ENCODE measurements around the gene KDM4B. TPM values are rescaled to one million over a fixed set of nuclear protein-coding genes. Genes with fewer than 3 reads are reported as not detected.

KDM4B gene
- total RNA-seq, 1 donor from 2014 or later = 38.9 TPM

GRCh38 chr19:5124111-5124855 lies 155.4 kb downstream of the KDM4B start:
- Mint-ChIP-seq H3K36me3 (ENCODE audit: low read depth) (peaks cover 6% of the 10 kb centered on the region), H3K9me3 (no peaks in the 10 kb centered on the region), H3K27ac (no peak overlapping the region), H3K4me3 (no peak overlapping the region), H3K27me3 (ENCODE audit: insufficient read depth) (no peaks in the 10 kb centered on the region), H3K4me1 (ENCODE audit: low read depth) (peaks cover 5% of the 10 kb centered on the region)
- intact Hi-C loops (cut with micrococcal nuclease) = no loop called here
- no peak for DNase-seq (ENCODE audit: low spot score)

GRCh38 chr19:5125376-5125775 lies 156.5 kb downstream of the KDM4B start:
- H3K36me3 Mint-ChIP-seq (ENCODE audit: low read depth) = peaks cover 6% of the 10 kb centered on the region
- peaks cover 12% of the 10 kb centered on the region for H3K4me1 Mint-ChIP-seq (ENCODE audit: low read depth)
- intact Hi-C loops (cut with micrococcal nuclease) = no loop called here
- DNase-seq (ENCODE audit: low spot score) = no peak
- no peaks in the 10 kb centered on the region for H3K27me3 Mint-ChIP-seq (ENCODE audit: insufficient read depth)
- no peak overlapping the region for H3K4me3 Mint-ChIP-seq
- H3K27ac Mint-ChIP-seq = no peak overlapping the region
- no peaks in the 10 kb centered on the region for H3K9me3 Mint-ChIP-seq

- Mint-ChIP-seq H3K36me3 (ENCODE audit: low read depth) (peaks cover 6% of the 10 kb centered on the region), H3K4me1 (ENCODE audit: low read depth) (peaks cover 16% of the 10 kb centered on the region), H3K4me3 (no peak overlapping the region), H3K27ac (no peak overlapping the region), H3K27me3 (ENCODE audit: insufficient read depth) (no peaks in the 10 kb centered on the region), H3K9me3 (no peaks in the 10 kb centered on the region)
- no peak for DNase-seq (ENCODE audit: low spot score)
- intact Hi-C loops (cut with micrococcal nuclease) = no loop called here
Observed at GRCh38 chr19:5125797-5126497, 157.0 kb downstream of the KDM4B start.

GRCh38 chr19:5126498-5127223 lies 157.7 kb downstream of the KDM4B start:
- Mint-ChIP-seq H3K27me3 (ENCODE audit: insufficient read depth) (no peaks in the 10 kb centered on the region), H3K9me3 (no peaks in the 10 kb centered on the region), H3K4me1 (ENCODE audit: low read depth) (peaks cover 16% of the 10 kb centered on the region), H3K27ac (no peak overlapping the region), H3K4me3 (no peak overlapping the region), H3K36me3 (ENCODE audit: low read depth) (peaks cover 7% of the 10 kb centered on the region)
- DNase-seq (ENCODE audit: low spot score) = no peak
- intact Hi-C loops (cut with micrococcal nuclease) = no loop called here

GRCh38 chr19:5127717-5128116 lies 158.8 kb downstream of the KDM4B start:
- peaks cover 1% of the 10 kb centered on the region for H3K36me3 Mint-ChIP-seq (ENCODE audit: low read depth)
- H3K27ac Mint-ChIP-seq = no peak overlapping the region
- H3K27me3 Mint-ChIP-seq (ENCODE audit: insufficient read depth) = no peaks in the 10 kb centered on the region
- no peak overlapping the region for H3K4me3 Mint-ChIP-seq
- DNase-seq (ENCODE audit: low spot score) = no peak
- intact Hi-C loops (cut with micrococcal nuclease) = no loop called here
- H3K9me3 Mint-ChIP-seq = no peaks in the 10 kb centered on the region
- peaks cover 10% of the 10 kb centered on the region for H3K4me1 Mint-ChIP-seq (ENCODE audit: low read depth)

- peaks cover 10% of the 10 kb centered on the region for H3K4me1 Mint-ChIP-seq (ENCODE audit: low read depth)
- peaks cover 1% of the 10 kb centered on the region for H3K36me3 Mint-ChIP-seq (ENCODE audit: low read depth)
- H3K27me3 Mint-ChIP-seq (ENCODE audit: insufficient read depth) = no peaks in the 10 kb centered on the region
- no peak overlapping the region for H3K4me3 Mint-ChIP-seq
- H3K27ac Mint-ChIP-seq = no peak overlapping the region
- H3K9me3 Mint-ChIP-seq = no peaks in the 10 kb centered on the region
- intact Hi-C loops (cut with micrococcal nuclease) = no loop called here
- no peak for DNase-seq (ENCODE audit: low spot score)
Observed at GRCh38 chr19:5128251-5128935, 159.5 kb downstream of the KDM4B start.

- intact Hi-C loops (cut with micrococcal nuclease) = no loop called here
- H3K9me3 Mint-ChIP-seq = no peaks in the 10 kb centered on the region
Observed at GRCh38 chr19:5128936-5129389, 160.1 kb downstream of the KDM4B start.

GRCh38 chr19:5129691-5130090 lies 160.8 kb downstream of the KDM4B start:
- intact Hi-C loops (cut with micrococcal nuclease) = no loop called here
- H3K27me3 Mint-ChIP-seq (ENCODE audit: insufficient read depth) = no peaks in the 10 kb centered on the region
- no peak for DNase-seq (ENCODE audit: low spot score)
- H3K4me3 Mint-ChIP-seq = no peak overlapping the region
- no peaks in the 10 kb centered on the region for H3K9me3 Mint-ChIP-seq
- H3K36me3 Mint-ChIP-seq (ENCODE audit: low read depth) = peaks cover 1% of the 10 kb centered on the region
- peaks cover 10% of the 10 kb centered on the region for H3K4me1 Mint-ChIP-seq (ENCODE audit: low read depth)
- no peak overlapping the region for H3K27ac Mint-ChIP-seq

More at GRCh38 chr19:5128936-5129389, 160.1 kb downstream of the KDM4B start:
- no peak overlapping the region for H3K4me3 Mint-ChIP-seq
- no peak for DNase-seq (ENCODE audit: low spot score)
- H3K36me3 Mint-ChIP-seq (ENCODE audit: low read depth) = peaks cover 1% of the 10 kb centered on the region
- peaks cover 10% of the 10 kb centered on the region for H3K4me1 Mint-ChIP-seq (ENCODE audit: low read depth)
- H3K27me3 Mint-ChIP-seq (ENCODE audit: insufficient read depth) = no peaks in the 10 kb centered on the region
- no peak overlapping the region for H3K27ac Mint-ChIP-seq

GRCh38 chr19:5130371-5131030 lies 161.6 kb downstream of the KDM4B start:
- Mint-ChIP-seq H3K9me3 (no peaks in the 10 kb centered on the region), H3K27me3 (ENCODE audit: insufficient read depth) (no peaks in the 10 kb centered on the region), H3K4me1 (ENCODE audit: low read depth) (peaks cover 10% of the 10 kb centered on the region), H3K4me3 (no peak overlapping the region), H3K36me3 (ENCODE audit: low read depth) (peaks cover 1% of the 10 kb centered on the region), H3K27ac (peak overlapping the region; percentile 52)
- no peak for DNase-seq (ENCODE audit: low spot score)
- intact Hi-C loops (cut with micrococcal nuclease) = no loop called here

GRCh38 chr19:5131031-5131505 lies 162.2 kb downstream of the KDM4B start:
- H3K27me3 Mint-ChIP-seq (ENCODE audit: insufficient read depth) = no peaks in the 10 kb centered on the region
- H3K27ac Mint-ChIP-seq = no peak overlapping the region
- peaks cover 3% of the 10 kb centered on the region for H3K36me3 Mint-ChIP-seq (ENCODE audit: low read depth)
- no peaks in the 10 kb centered on the region for H3K9me3 Mint-ChIP-seq
- no peak for DNase-seq (ENCODE audit: low spot score)
- H3K4me3 Mint-ChIP-seq = no peak overlapping the region
- H3K4me1 Mint-ChIP-seq (ENCODE audit: low read depth) = peaks cover 10% of the 10 kb centered on the region
- intact Hi-C loops (cut with micrococcal nuclease) = no loop called here

- Mint-ChIP-seq H3K27me3 (ENCODE audit: insufficient read depth) (no peaks in the 10 kb centered on the region), H3K4me1 (ENCODE audit: low read depth) (peaks cover 10% of the 10 kb centered on the region), H3K36me3 (ENCODE audit: low read depth) (peaks cover 3% of the 10 kb centered on the region), H3K9me3 (no peaks in the 10 kb centered on the region), H3K27ac (no peak overlapping the region), H3K4me3 (no peak overlapping the region)
- DNase-seq (ENCODE audit: low spot score) = no peak
- intact Hi-C loops (cut with micrococcal nuclease) = no loop called here
Observed at GRCh38 chr19:5131506-5132205, 162.7 kb downstream of the KDM4B start.

GRCh38 chr19:5132206-5132560 lies 163.3 kb downstream of the KDM4B start:
- H3K36me3 Mint-ChIP-seq (ENCODE audit: low read depth) = peaks cover 7% of the 10 kb centered on the region
- intact Hi-C loops (cut with micrococcal nuclease) = no loop called here
- H3K9me3 Mint-ChIP-seq = no peaks in the 10 kb centered on the region
- peaks cover 10% of the 10 kb centered on the region for H3K4me1 Mint-ChIP-seq (ENCODE audit: low read depth)
- no peak overlapping the region for H3K27ac Mint-ChIP-seq
- H3K27me3 Mint-ChIP-seq (ENCODE audit: insufficient read depth) = no peaks in the 10 kb centered on the region
- DNase-seq (ENCODE audit: low spot score) = no peak
- no peak overlapping the region for H3K4me3 Mint-ChIP-seq

All from activated T-helper 1 cell treated with anti-CD3 and anti-CD28 coated beads, Interleukin-12 subunit alpha, Interleukin-12 subunit beta, Interleukin-2, Interleukin-4 antibody, amounts not matched to agents 30 ng/mL and 10 ng/mL and 1 ng/mL, durations not matched to agents 14 hours and 24 hours and 36 hours (primary cell).